H9 (cell line): ENCODE measurements around the gene MYCN. TPM values are rescaled to one million over a fixed set of nuclear protein-coding genes. Genes with fewer than 3 reads are reported as not detected.
A peak's percentile ranks its signal among the peaks of the same experiment; 100 is the strongest.

Experiments
- DNase-seq: peaks from one replicate; pipeline ENCODE4 v3.0.0-alpha.2; 2017
- H2AFZ ChIP-seq: one replicate; pipeline ENCODE4 v1.6.1; 2013; ENCODE audit warnings: mild to moderate bottlenecking, low read length, control low read depth, moderate library complexity
- H2AK5ac ChIP-seq: 2 replicates; pipeline ENCODE4 v1.6.1; 2013; ENCODE audit warnings: low read length, control low read depth, mixed read lengths; ENCODE audit not compliant: insufficient read length
- H2BK120ac ChIP-seq: one replicate; pipeline ENCODE4 v1.6.1; 2013; ENCODE audit warnings: low read depth, mild to moderate bottlenecking, low read length, control low read depth, inconsistent platforms; ENCODE audit not compliant: poor library complexity, severe bottlenecking
- H2BK12ac ChIP-seq: 2 replicates; pipeline ENCODE4 v1.6.1; 2013; ENCODE audit warnings: low read length, control low read depth, mixed read lengths, low read depth; ENCODE audit not compliant: insufficient read length
- H2BK15ac ChIP-seq: 2 replicates; pipeline ENCODE4 v1.6.1; 2013; ENCODE audit warnings: low read depth, low read length, control low read depth
- H2BK20ac ChIP-seq: one replicate; pipeline ENCODE4 v1.6.1; 2013; ENCODE audit warnings: low read depth, mild to moderate bottlenecking, low read length, control low read depth, inconsistent platforms; ENCODE audit not compliant: poor library complexity, severe bottlenecking
- H2BK5ac ChIP-seq: 2 replicates; pipeline ENCODE4 v1.6.1; 2013; ENCODE audit warnings: low read length, control low read depth, mixed read lengths; ENCODE audit not compliant: insufficient read length
- H3K14ac ChIP-seq: 2 replicates; pipeline ENCODE4 v1.6.1; 2013; ENCODE audit warnings: low read length, control low read depth; ENCODE audit not compliant: insufficient read depth
- H3K18ac ChIP-seq: 2 replicates; pipeline ENCODE4 v1.6.1; 2013; ENCODE audit warnings: low read depth, mild to moderate bottlenecking, mixed read lengths, low read length, control low read depth; ENCODE audit not compliant: insufficient read length
- H3K23ac ChIP-seq: 2 replicates; pipeline ENCODE4 v1.6.1; 2013; ENCODE audit warnings: low read length, control low read depth, mixed read lengths, low read depth; ENCODE audit not compliant: insufficient read length
- H3K23me2 ChIP-seq: 2 replicates; pipeline ENCODE4 v1.6.1; 2013; ENCODE audit warnings: low read depth, mild to moderate bottlenecking, mixed read lengths, low read length, control low read depth; ENCODE audit not compliant: insufficient read length, poor library complexity, severe bottlenecking
- H3K27ac ChIP-seq: 2 replicates; pipeline ENCODE4 v1.5.1; 2013; ENCODE audit warnings: low read length, control low read depth, mixed read lengths, low read depth; ENCODE audit not compliant: insufficient read length
- H3K27me3 ChIP-seq: 2 replicates; pipeline ENCODE4 v1.6.1; 2013; ENCODE audit warnings: low read length, control low read depth, inconsistent platforms; ENCODE audit not compliant: insufficient read depth
- H3K4ac ChIP-seq: 2 replicates; pipeline ENCODE4 v1.6.1; 2013; ENCODE audit warnings: low read depth, mild to moderate bottlenecking, control low read depth, inconsistent platforms, low read length, moderate library complexity
- H3K4me1 ChIP-seq: 2 replicates; pipeline ENCODE4 v1.6.1; 2013; ENCODE audit warnings: low read length, control low read depth, inconsistent platforms; ENCODE audit not compliant: insufficient read depth
- H3K4me2 ChIP-seq: 2 replicates; pipeline ENCODE4 v1.6.1; 2013; ENCODE audit warnings: low read length, control low read depth, mixed read lengths; ENCODE audit not compliant: insufficient read length, insufficient read depth
- H3K56ac ChIP-seq: 2 replicates; pipeline ENCODE4 v1.6.1; 2013; ENCODE audit warnings: low read depth, mild to moderate bottlenecking, mixed read lengths, low read length, control low read depth; ENCODE audit not compliant: insufficient read length
- H3K79me1 ChIP-seq: 2 replicates; pipeline ENCODE4 v1.6.1; 2013; ENCODE audit warnings: low read depth, mild to moderate bottlenecking, moderate library complexity, low read length, control low read depth, inconsistent platforms; ENCODE audit not compliant: insufficient read depth, poor library complexity, severe bottlenecking
- H3K79me2 ChIP-seq: 2 replicates; pipeline ENCODE4 v1.6.1; 2013; ENCODE audit warnings: low read length, control low read depth, inconsistent platforms; ENCODE audit not compliant: insufficient read depth
- H3K9ac ChIP-seq: 2 replicates; pipeline ENCODE4 v1.6.1; 2013; ENCODE audit warnings: low read length, control low read depth, mixed read lengths; ENCODE audit not compliant: insufficient read length; ENCODE audit errors: extremely low read depth
- H3K9me3 ChIP-seq: one replicate; pipeline ENCODE4 v1.6.1; 2013; ENCODE audit warnings: low read depth, low read length, inconsistent platforms; ENCODE audit not compliant: control insufficient read depth
- H3T11ph ChIP-seq: one replicate; pipeline ENCODE4 v1.6.1; 2013; ENCODE audit warnings: mild to moderate bottlenecking, low read length, control low read depth, inconsistent platforms
- H4K20me1 ChIP-seq: one replicate; pipeline ENCODE4 v1.6.1; 2013; ENCODE audit not compliant: control insufficient read depth, insufficient read length, insufficient read depth
- H4K5ac ChIP-seq: 2 replicates; pipeline ENCODE4 v1.6.1; 2013; ENCODE audit warnings: low read depth, mild to moderate bottlenecking, mixed read lengths, low read length, control low read depth; ENCODE audit not compliant: insufficient read length
- H4K8ac ChIP-seq: replicated peaks from 2 replicates; pipeline ENCODE4 v1.6.1; 2013; ENCODE audit warnings: low read length, control low read depth, mixed read lengths, low read depth; ENCODE audit not compliant: insufficient read length
- H4K91ac ChIP-seq: 2 replicates; pipeline ENCODE4 v1.6.1; 2013; ENCODE audit warnings: low read depth, mild to moderate bottlenecking, moderate library complexity, mixed read lengths, low read length, control low read depth; ENCODE audit not compliant: insufficient read length
- H3K27ac Mint-ChIP-seq, 3 experiments: 2 replicates in 2 of 3; 3 replicates in 1 of 3; pipeline ENCODE4 v1.8.0; 2020 to 2021; ENCODE audit warnings: mixed read lengths in 3 of 3, mild to moderate bottlenecking in 1 of 3, moderate library complexity in 1 of 3
- H3K27me3 Mint-ChIP-seq: 2 replicates; pipeline ENCODE4 v1.8.0; 2021; ENCODE audit warnings: low read depth, mild to moderate bottlenecking, moderate library complexity, mixed read lengths
- H3K36me3 Mint-ChIP-seq, 3 experiments: 2 replicates in 2 of 3; 3 replicates in 1 of 3; pipeline ENCODE4 v1.8.0; 2020 to 2021; ENCODE audit warnings: low read depth in 3 of 3, mixed read lengths in 3 of 3; ENCODE audit not compliant: insufficient read depth in 1 of 3
- H3K4me1 Mint-ChIP-seq, 2 experiments: 2 replicates each; pipeline ENCODE4 v1.8.0; 2020; ENCODE audit warnings: mixed read lengths in 2 of 2
- H3K4me3 Mint-ChIP-seq, 2 experiments: 2 replicates in 1 of 2; 3 replicates in 1 of 2; pipeline ENCODE4 v1.8.0; 2020 to 2021; ENCODE audit warnings: mild to moderate bottlenecking in 2 of 2, mixed read lengths in 2 of 2, moderate library complexity in 1 of 2
- H3K9me3 Mint-ChIP-seq, 2 experiments: 2 replicates in 1 of 2; 3 replicates in 1 of 2; pipeline ENCODE4 v1.8.0; 2020; ENCODE audit warnings: mild to moderate bottlenecking in 2 of 2, mixed read lengths in 2 of 2, moderate library complexity in 1 of 2
- CTCF ChIP-seq: fragments of 200-600 bp; sonication (generic); conservative IDR thresholded peaks from 3 replicates; pipeline ENCODE4 v1.8.0; 2021; ENCODE audit warnings: antibody characterized with exemption, mild to moderate bottlenecking
- whole genome bisulfite sequencing: extraction: QIAGEN DNeasy Blood & Tissue Kit; methylation state at CpG from one replicate; pipeline ENCODE4 v1.1.7; 2013; ENCODE audit warnings: missing lambda C conversion rate, low lambda C conversion rate, mixed read lengths; ENCODE audit not compliant: insufficient read length; ENCODE audit errors: extremely low coverage; 5-methylcytosine and 5-hydroxymethylcytosine counted together
- total RNA-seq: library from RNA; stranded (reverse); gene quantifications from 2 replicates; pipeline ENCODE4 v1.2.1, GENCODE V29; 2021

The MYCN gene
- total RNA-seq, 1 experiment from 2014 or later, result 100.0 TPM

- Histone ChIP-seq H3K79me2 (no peaks in the 10 kb centered on the region), H2AK5ac (no peak overlapping the region), H2BK5ac (no peak overlapping the region), H4K8ac (no peak overlapping the region), H3K79me1 (no peaks in the 10 kb centered on the region), H3K23me2 (no peaks in the 10 kb centered on the region), H2AFZ (no peak overlapping the region), H3K27me3 (no peaks in the 10 kb centered on the region), H4K20me1 (no peaks in the 10 kb centered on the region), H3K9me3 (no peaks in the 10 kb centered on the region), H4K5ac (no peak overlapping the region), H3K4ac (no peak overlapping the region), H2BK120ac (no peak overlapping the region), H3K14ac (no peak overlapping the region), H3K4me1 (peaks cover 16% of the 10 kb centered on the region; the same call in 1 of the 2 replicates), H2BK20ac (no peak overlapping the region), H3T11ph (no peak overlapping the region), H3K56ac (no peak overlapping the region), H3K9ac (no peak overlapping the region), H3K4me2 (no peak overlapping the region), H2BK15ac (no peak overlapping the region), H2BK12ac (no peak overlapping the region), H3K18ac (no peak overlapping the region), H4K91ac (no peak overlapping the region), H3K27ac (no peak overlapping the region), H3K23ac (no peak overlapping the region)
- Mint-ChIP-seq H3K27me3 (peaks cover 2% of the 10 kb centered on the region; the same call in 1 of the 2 replicates), H3K27ac (peak overlapping the region in 1 of 3 experiments; percentile 21; a peak in 1 of 7 replicates), H3K4me1 (peaks cover 51 to 67% of the 10 kb centered on the region in 2 experiments), H3K36me3 (peaks cover 0 to 2% (median 0%) of the 10 kb centered on the region in 3 experiments; a peak in 2 of 7 replicates), H3K4me3 (no peak overlapping the region), H3K9me3 (peaks cover 4 to 5% of the 10 kb centered on the region in 2 experiments; a peak in 3 of 5 replicates)
- DNase-seq, result no peak
- no peak for TF ChIP-seq CTCF
- no CpG with 5 or more reads among the region's 8 CpGs for WGBS
Observed at GRCh38 chr2:15892151-15892880, 48.0 kb upstream of the MYCN start.
